ENCODE results near the gene PARVA. TPM values are rescaled to one million over a fixed set of nuclear protein-coding genes. Genes with fewer than 3 reads are reported as not detected.

PARVA gene
- total and polyA plus RNA-seq, 4 donors = 3.1 to 11.7 (median 11.2) TPM

DNA sequence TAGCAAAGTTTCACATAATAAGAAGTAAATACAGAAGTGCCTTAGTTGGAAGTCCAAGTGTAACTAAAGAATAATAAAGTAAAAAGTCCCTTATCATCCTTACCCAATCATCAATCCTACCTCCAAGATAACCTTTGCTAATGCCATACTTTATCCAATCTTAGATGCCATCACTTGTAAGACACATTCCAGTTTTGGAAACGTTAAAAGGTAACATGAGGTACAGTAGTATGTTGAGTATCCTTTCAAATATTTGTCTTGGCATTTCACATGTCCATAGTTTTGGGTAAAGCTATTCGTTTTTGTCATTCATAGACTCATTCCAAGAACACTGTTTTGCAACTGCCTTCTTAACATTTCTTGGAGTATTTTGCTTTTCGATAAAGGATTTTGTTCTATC is 181.6 kb downstream of the PARVA start:
- no peaks in the 10 kb centered on the region for H3K27me3 ChIP-seq (ENCODE audit: control insufficient read depth in 4 of 4, insufficient read depth in 4 of 4, low read length in 3 of 4)
- no peaks in the 10 kb centered on the region for H3K9me3 ChIP-seq (ENCODE audit: control insufficient read depth in 4 of 4, low read length in 3 of 4)
- no peaks in the 10 kb centered on the region for H3K36me3 ChIP-seq (ENCODE audit: control insufficient read depth in 4 of 4, insufficient read depth in 3 of 4, low read depth in 1 of 4, low read length in 3 of 4)
- H3K9ac ChIP-seq (ENCODE audit: low read depth in 1 of 2, low read length in 2 of 2) = no peak overlapping the region
- TF ChIP-seq JUND (IDR thresholded peaks at IDR 0.05) (no peak), GABPA (IDR thresholded peaks at IDR 0.05 in 1 of 2, conservative IDR thresholded peaks at IDR 0.05 in 1 of 2) (no peak), FOXA1 (IDR thresholded peaks at IDR 0.05) (no peak), RXRA (IDR thresholded peaks at IDR 0.05) (no peak), SP1 (IDR thresholded peaks at IDR 0.05) (no peak), RAD21 (IDR thresholded peaks at IDR 0.05) (no peak), YY1 (IDR thresholded peaks at IDR 0.05) (no peak), FOXA2 (IDR thresholded peaks at IDR 0.05) (no peak), TAF1 (conservative IDR thresholded peaks at IDR 0.05) (no peak), NR2F2 (IDR thresholded peaks at IDR 0.05) (no peak), HNF4A (conservative IDR thresholded peaks at IDR 0.05) (no peak), EGR1 (IDR thresholded peaks at IDR 0.05; ENCODE audit: low read depth in 2 of 2) (no peak), HNF4G (IDR thresholded peaks at IDR 0.05) (no peak)
- TF ChIP-seq, protein P1, sequence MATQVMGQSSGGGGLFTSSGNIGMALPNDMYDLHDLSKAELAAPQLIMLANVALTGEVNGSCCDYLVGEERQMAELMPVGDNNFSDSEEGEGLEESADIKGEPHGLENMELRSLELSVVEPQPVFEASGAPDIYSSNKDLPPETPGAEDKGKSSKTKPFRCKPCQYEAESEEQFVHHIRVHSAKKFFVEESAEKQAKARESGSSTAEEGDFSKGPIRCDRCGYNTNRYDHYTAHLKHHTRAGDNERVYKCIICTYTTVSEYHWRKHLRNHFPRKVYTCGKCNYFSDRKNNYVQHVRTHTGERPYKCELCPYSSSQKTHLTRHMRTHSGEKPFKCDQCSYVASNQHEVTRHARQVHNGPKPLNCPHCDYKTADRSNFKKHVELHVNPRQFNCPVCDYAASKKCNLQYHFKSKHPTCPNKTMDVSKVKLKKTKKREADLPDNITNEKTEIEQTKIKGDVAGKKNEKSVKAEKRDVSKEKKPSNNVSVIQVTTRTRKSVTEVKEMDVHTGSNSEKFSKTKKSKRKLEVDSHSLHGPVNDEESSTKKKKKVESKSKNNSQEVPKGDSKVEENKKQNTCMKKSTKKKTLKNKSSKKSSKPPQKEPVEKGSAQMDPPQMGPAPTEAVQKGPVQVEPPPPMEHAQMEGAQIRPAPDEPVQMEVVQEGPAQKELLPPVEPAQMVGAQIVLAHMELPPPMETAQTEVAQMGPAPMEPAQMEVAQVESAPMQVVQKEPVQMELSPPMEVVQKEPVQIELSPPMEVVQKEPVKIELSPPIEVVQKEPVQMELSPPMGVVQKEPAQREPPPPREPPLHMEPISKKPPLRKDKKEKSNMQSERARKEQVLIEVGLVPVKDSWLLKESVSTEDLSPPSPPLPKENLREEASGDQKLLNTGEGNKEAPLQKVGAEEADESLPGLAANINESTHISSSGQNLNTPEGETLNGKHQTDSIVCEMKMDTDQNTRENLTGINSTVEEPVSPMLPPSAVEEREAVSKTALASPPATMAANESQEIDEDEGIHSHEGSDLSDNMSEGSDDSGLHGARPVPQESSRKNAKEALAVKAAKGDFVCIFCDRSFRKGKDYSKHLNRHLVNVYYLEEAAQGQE (IDR thresholded peaks at IDR 0.05) = no peak
- TF ChIP-seq, protein P2, sequence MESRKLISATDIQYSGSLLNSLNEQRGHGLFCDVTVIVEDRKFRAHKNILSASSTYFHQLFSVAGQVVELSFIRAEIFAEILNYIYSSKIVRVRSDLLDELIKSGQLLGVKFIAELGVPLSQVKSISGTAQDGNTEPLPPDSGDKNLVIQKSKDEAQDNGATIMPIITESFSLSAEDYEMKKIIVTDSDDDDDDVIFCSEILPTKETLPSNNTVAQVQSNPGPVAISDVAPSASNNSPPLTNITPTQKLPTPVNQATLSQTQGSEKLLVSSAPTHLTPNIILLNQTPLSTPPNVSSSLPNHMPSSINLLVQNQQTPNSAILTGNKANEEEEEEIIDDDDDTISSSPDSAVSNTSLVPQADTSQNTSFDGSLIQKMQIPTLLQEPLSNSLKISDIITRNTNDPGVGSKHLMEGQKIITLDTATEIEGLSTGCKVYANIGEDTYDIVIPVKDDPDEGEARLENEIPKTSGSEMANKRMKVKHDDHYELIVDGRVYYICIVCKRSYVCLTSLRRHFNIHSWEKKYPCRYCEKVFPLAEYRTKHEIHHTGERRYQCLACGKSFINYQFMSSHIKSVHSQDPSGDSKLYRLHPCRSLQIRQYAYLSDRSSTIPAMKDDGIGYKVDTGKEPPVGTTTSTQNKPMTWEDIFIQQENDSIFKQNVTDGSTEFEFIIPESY (IDR thresholded peaks at IDR 0.05) = no peak
- TF ChIP-seq, protein P3, sequence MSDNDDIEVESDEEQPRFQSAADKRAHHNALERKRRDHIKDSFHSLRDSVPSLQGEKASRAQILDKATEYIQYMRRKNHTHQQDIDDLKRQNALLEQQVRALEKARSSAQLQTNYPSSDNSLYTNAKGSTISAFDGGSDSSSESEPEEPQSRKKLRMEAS (IDR thresholded peaks at IDR 0.05) = no peak
- TF ChIP-seq, protein P4, sequence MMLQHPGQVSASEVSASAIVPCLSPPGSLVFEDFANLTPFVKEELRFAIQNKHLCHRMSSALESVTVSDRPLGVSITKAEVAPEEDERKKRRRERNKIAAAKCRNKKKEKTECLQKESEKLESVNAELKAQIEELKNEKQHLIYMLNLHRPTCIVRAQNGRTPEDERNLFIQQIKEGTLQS (IDR thresholded peaks at IDR 0.05) = no peak
- TF ChIP-seq, protein P5, sequence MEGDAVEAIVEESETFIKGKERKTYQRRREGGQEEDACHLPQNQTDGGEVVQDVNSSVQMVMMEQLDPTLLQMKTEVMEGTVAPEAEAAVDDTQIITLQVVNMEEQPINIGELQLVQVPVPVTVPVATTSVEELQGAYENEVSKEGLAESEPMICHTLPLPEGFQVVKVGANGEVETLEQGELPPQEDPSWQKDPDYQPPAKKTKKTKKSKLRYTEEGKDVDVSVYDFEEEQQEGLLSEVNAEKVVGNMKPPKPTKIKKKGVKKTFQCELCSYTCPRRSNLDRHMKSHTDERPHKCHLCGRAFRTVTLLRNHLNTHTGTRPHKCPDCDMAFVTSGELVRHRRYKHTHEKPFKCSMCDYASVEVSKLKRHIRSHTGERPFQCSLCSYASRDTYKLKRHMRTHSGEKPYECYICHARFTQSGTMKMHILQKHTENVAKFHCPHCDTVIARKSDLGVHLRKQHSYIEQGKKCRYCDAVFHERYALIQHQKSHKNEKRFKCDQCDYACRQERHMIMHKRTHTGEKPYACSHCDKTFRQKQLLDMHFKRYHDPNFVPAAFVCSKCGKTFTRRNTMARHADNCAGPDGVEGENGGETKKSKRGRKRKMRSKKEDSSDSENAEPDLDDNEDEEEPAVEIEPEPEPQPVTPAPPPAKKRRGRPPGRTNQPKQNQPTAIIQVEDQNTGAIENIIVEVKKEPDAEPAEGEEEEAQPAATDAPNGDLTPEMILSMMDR (IDR thresholded peaks at IDR 0.05; ENCODE audit: low read depth, low read length, missing input control) = no peak
- H3K27ac ChIP-seq (ENCODE audit: low read depth in 1 of 2, low read length in 2 of 2) = no peak overlapping the region
- no peak for DNase-seq (ENCODE audit: low spot score)
- H3K4me1 ChIP-seq (ENCODE audit: control insufficient read depth in 4 of 4, insufficient read depth in 4 of 4, low read length in 3 of 4) = no peaks in the 10 kb centered on the region
- no peak overlapping the region for H3K4me3 ChIP-seq (ENCODE audit: low read depth in 1 of 3, low read length in 3 of 3)
- 73% methylated on average over 3 of the region's 3 CpGs for WGBS

Measured in liver (tissue), 9 donors.